Activated T-helper 1 cell treated with anti-CD3 and anti-CD28 coated beads, Interleukin-2, amount 50 U/mL, for 16 hours (primary cell): ENCODE results near the gene THSD1.

Experiments
- DNase-seq, 2 donors: peaks; one replicate each; pipeline ENCODE4 v3.0.0-alpha.2; 2020; ENCODE audit warnings: low read depth in 1 of 2, low spot score in 1 of 2

THSD1 gene

GRCh38 chr13:52405767-52406494 lies at the start of gene THSD1:
THSD1 (minus strand) TSS chr13:52406172; CDS start chr13:52402600, 3,572 bp downstream.
- DNase-seq = no peak

- DNase-seq = peak; percentile 55 to 60
These were observed 49.7 kb upstream of the THSD1 start for GRCh38 chr13:52455677-52456041.

- DNase-seq = peak; percentile 82 to 86
These were observed 49.1 kb upstream of the THSD1 start, which contains the start of gene CKAP2 for GRCh38 chr13:52454820-52455676. CKAP2 (plus strand) TSS chr13:52455478; CDS start chr13:52455557, 79 bp downstream.

GRCh38 chr13:52454459-52454819 lies 48.5 kb upstream of the THSD1 start:
- DNase-seq = no peak

DNA sequence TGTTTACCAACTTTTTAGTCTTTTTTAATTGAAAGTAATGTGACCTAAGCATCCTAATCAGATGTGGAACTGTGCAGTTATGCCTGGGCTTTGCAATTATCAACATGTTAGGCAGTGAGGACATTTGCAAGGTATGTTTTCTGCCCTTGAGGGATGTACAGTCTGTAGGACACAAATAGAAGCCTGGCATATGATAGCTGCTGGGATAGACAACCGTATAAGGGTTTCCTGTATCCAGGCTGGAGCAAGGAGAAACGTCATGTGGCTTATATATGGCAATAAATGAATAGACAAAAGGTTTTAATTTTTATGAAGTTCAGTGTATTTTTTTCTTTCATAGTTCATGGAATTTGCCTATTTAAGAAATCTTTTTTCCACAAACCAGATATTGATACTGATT lies 46.5 kb upstream of the THSD1 start:
- no peak for DNase-seq

GRCh38 chr13:52451135-52451804 lies 45.3 kb upstream of the THSD1 start:
- no peak for DNase-seq

- DNase-seq = no peak
These were observed 44.8 kb upstream of the THSD1 start for GRCh38 chr13:52450793-52451116.

DNA sequence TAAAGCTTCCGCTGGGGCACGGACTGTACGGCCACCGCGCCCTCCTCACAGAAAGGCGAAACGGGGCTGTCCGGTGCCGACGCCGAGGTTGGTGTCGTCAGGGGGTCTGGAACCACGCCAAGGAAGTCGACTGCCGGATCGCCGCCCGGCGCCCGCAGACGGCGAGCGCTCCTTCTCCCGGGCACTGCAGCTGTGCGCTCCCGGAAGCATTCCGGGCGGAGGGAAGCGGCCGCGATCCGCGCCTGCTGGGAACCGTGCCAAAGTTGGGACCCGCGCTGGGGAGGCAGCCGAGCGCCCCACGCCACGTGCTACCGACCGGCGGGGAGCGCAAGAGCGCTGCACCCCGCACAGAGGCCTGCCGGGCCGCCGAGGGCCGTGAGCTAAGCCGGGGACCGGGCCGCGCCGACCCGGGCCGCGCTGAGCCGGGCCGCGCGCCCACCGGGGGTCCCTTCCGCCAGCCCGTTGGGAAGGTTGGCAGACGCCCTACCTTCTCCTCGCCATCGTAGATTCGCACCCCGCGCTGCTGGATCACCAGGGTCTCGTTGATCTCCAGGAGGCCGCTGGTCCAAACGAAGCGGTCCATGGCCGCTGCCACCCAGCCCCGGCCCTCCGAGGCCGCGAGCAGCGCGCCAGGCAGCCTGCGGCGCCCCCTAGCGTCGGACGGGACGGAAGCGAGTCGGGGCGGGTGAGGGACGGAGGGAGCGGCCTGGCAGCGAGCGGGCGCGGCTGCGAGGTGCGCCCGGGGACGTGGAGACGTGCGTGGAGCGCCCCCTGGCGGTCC lies 44.2 kb upstream of the THSD1 start, which contains the start of gene VPS36:
TSS of gene VPS36 (minus strand) at position 623 of the 781 bp plus-strand sequence. CDS start at position 583, 40 bp downstream.
- peak; percentile 95 for DNase-seq

- DNase-seq = no peak
These were observed 43.5 kb upstream of the THSD1 start for GRCh38 chr13:52449331-52450011.

DNA sequence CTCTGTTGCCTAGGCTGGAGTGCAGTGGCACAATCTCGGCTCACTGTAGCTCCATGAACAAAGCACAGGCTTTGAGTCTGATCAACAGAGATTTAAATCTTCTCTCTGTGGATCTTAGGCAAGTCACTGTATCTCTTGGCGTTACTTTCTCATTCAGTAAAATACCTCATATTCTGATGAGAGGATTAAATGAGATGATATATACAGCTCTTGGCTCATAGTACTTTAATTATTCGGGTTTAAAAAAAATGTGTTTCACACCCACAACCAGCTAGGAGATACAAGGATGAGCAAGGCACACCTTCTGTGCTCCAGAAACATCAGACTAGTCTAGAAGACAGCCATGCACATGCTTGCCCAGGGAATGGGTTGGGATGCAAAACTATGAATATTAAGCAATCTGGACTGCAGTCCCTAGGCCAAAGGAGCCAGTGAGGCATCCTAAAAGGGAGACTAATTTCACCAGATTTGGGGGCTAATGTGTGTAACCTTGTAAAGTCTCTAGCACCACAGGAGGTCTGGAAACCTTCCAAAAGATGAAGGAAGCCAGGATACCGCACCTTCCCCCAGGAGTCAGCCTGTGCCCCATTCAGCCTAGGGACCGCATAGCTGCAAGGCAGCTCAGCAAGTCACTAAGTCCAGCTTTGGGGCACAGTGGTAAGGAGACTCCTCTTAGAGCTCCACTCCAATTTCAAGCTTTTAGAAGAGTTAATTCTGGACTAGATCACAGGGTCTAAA lies 42.0 kb upstream of the THSD1 start:
- no peak for DNase-seq

DNA sequence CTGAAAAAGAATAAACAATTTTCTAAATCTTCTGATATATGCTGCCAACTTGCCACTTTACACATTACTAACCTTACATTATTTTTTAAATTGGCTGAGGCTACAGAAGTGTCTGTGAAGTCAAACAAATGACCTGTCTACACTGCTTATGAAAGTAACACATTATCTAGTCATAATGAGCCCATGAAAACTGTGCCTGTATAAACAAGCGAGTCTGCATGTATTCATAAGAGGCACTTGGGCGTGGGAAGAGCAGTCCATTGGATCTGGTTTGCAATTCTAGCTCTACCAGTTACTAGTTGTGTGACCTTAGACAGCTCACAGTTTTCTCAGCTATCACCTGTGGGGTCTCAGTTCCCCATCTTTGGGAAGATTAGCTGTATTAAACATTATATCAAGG lies 41.4 kb upstream of the THSD1 start:
- no peak for DNase-seq

- no peak for DNase-seq
These were observed 40.3 kb upstream of the THSD1 start for GRCh38 chr13:52446265-52446664.

DNA sequence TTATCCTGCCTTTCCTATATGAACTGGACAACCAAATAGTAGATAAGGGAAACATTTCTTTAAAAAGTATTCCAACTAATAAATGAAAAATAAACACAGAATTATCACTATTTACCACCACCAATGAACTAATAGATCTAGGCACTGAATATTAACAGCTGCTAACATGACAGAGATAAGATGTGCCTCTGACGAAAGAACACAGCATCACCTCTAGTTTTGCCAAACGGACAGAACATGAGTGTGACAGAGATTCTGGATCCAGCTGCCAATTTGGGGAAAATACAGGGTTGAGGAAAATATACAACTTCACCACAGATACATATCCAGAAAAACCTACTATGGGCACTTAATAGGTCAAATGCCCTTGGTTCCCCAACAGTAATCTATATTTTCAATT lies 26.5 kb upstream of the THSD1 start:
- no peak for DNase-seq

DNA sequence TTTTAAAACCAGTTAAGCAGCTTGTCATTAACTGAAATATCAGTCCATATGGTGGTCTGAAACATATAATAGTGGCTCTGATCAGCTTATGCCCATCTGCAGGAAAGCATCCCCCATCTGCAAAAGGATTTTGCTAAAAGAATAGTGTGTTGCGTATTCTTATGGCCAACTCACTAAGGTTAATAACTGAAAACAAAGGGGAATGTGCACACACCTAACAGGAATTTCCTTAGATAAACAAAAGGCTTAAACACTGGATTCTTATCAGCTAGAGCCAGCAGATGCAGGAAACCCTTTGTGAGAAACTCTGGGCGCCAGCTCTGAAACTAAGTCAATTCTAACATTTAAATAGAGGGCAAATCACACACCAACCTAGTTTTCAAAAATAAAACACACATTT lies 22.3 kb upstream of the THSD1 start:
- no peak for DNase-seq

GRCh38 chr13:52421216-52421615 lies 15.2 kb upstream of the THSD1 start:
- no peak for DNase-seq

DNA sequence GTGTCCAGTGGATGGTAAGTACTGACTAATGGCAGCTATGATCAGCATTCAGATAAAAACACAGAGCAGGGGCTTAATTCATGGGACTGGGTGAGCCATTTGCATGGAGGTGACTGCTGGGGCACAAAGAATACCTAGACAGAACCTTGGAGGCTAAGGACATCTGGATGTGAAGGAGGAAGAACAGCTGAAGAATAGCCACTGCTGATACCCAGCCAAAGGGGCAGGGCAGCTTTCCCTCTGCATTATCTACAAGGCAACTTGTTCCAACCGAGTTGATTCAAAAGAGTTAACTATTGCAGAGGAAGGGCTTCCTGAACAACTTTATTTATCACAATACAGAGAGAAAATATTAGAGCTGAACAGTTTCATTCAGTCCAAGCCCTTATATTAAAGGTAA lies 13.1 kb upstream of the THSD1 start:
- DNase-seq = no peak

DNA sequence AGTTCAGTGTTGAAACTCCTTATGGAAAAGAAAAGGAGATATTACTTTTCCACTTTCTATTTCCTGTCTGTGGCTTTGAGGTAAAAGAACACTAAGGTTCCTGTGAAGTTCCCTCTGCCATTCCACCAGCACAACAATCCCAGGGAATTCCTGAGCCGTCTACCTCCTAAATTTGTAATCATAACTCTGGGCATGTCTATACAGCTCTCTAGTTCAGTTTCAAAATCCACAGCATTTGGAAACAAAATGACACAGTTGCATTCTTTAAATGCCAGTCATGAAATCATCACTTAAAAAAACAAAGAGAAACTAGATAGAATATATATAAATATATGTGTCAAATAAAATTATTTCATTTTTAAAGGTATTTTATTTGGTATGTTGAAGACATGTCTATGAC lies 9.0 kb upstream of the THSD1 start:
- no peak for DNase-seq

DNA sequence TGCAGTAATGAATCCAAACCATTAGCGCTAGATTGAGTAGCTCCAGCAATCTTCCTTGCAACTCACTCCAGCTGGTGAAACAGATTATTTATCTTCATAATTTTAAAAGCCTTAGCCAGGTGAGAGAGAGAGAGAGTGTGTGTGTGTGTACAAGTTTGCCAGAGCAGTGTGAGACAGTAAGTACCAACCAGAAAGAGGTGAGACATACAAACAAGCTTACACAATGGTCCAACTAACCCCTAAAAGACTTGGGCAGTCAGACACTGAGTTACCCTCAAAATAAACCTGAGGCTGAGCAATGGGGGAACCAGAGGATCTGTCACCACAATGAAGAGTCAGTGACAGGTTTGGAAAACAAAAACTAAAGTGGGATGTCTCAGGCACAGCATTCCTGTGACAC lies 8.1 kb upstream of the THSD1 start:
- no peak for DNase-seq

DNA sequence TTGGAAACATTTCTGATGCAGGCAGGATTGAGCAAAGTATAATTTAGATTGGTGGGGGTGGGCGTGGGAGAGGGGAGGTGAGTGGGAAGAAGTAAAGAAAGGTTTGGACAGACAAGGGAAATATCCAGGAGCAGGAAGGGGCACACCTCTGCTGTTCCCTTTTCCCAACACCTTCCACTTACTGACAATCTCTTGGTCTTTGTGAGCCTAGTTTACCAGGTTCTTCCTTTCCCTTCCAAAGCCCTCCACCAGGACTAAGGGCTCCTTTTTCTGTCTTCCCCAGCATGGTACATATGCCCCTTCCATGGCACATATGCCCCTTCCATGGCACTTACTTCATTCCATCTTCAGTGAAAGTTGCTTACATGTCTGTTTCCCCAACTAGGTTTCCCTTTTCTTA lies 6.2 kb upstream of the THSD1 start:
- DNase-seq = no peak

DNA sequence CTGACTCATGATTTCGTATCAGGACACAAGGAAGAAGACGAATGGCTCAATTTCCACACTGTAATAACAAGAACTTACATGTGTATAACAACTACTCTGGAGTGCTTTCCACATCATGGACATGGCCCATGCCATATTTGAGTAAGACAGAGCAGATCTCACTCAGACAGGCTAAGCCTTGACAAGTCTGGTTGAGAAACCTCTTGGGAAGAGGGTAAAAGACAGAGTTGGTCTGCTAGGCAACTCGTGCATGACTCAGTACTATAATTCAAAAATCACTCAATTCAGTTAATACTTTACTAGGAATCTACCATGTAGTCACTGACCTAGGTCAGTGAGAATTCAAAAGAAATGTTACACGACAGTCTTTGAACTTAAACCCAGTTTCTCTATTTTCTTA lies 5.7 kb upstream of the THSD1 start:
- no peak for DNase-seq
